Glomerular endothelial cell (primary cell): ENCODE data around the gene PSENEN. TPM values are rescaled to one million over a fixed set of nuclear protein-coding genes. Genes with fewer than 3 reads are reported as not detected.
"Not testable (repeated sequence)": the region's sequence is repeated elsewhere in the genome, so short reads cannot be mapped to it uniquely, and the experiment has no call there.

Experiments
- DNase-seq: peaks from one replicate; pipeline ENCODE4 v3.0.0-alpha.2; 2011; ENCODE audit warnings: low read depth, low spot score; ENCODE audit errors: extremely low read depth
- total RNA-seq: library from RNA; depleted of rRNA; stranded (reverse); fragments of >200 nt; gene quantifications from 2 replicates; pipeline ENCODE4 v1.2.3, GENCODE V29; 2015

PSENEN gene
- total RNA-seq, 1 donor from 2014 or later, result 75.0 TPM

GRCh38 chr19:35718345-35719041, 27.0 kb upstream of the PSENEN start:
- DNase-seq, result no peak

GRCh38 chr19:35719402-35720162, 25.9 kb upstream of the PSENEN start:
- no peak for DNase-seq

- no peak for DNase-seq
These were observed 25.3 kb upstream of the PSENEN start for GRCh38 chr19:35720163-35720524.

- no peak for DNase-seq
These were observed 24.8 kb upstream of the PSENEN start for GRCh38 chr19:35720648-35721047.

GRCh38 chr19:35721374-35721773, 24.1 kb upstream of the PSENEN start:
- DNase-seq, result no peak

- DNase-seq, result no peak
These were observed 23.0 kb upstream of the PSENEN start for GRCh38 chr19:35722461-35722860.

GRCh38 chr19:35722897-35723296, 22.6 kb upstream of the PSENEN start:
- DNase-seq, result no peak

- no peak for DNase-seq
These were observed 21.8 kb upstream of the PSENEN start for GRCh38 chr19:35723671-35724070.

- not testable (repeated sequence) for DNase-seq
These were observed 21.3 kb upstream of the PSENEN start for GRCh38 chr19:35724132-35724531.

- DNase-seq, result no peak
These were observed 20.9 kb upstream of the PSENEN start for GRCh38 chr19:35724560-35724959.

GRCh38 chr19:35725216-35725861, 20.1 kb upstream of the PSENEN start:
- DNase-seq, result no peak

GRCh38 chr19:35727053-35727955, 18.1 kb upstream of the PSENEN start:
- no peak for DNase-seq

- DNase-seq, result no peak
These were observed 17.3 kb upstream of the PSENEN start for GRCh38 chr19:35727956-35728706.

- DNase-seq, result no peak
These were observed 16.4 kb upstream of the PSENEN start for GRCh38 chr19:35729021-35729420.

- DNase-seq, result no peak
These were observed 15.7 kb upstream of the PSENEN start for GRCh38 chr19:35729763-35730162.

GRCh38 chr19:35730326-35730725, 15.1 kb upstream of the PSENEN start:
- DNase-seq, result no peak

- DNase-seq, result no peak
These were observed 14.1 kb upstream of the PSENEN start for GRCh38 chr19:35731353-35731752.

GRCh38 chr19:35731779-35732405, 13.6 kb upstream of the PSENEN start:
- DNase-seq, result no peak

- no peak for DNase-seq
These were observed 12.8 kb upstream of the PSENEN start for GRCh38 chr19:35732540-35733179.
